GM18498 (cell line): Measurements from ENCODE around the gene PPP4R3B.
"Not testable (repeated sequence)": the region's sequence is repeated elsewhere in the genome, so short reads cannot be mapped to it uniquely, and the experiment has no call there.

Source experiments
- ATAC-seq: cut with Tn5 transposase; IDR thresholded peaks from one replicate; pipeline ENCODE4 v1.9.1; 2021; ENCODE audit warnings: mild to moderate bottlenecking, moderate library complexity; ENCODE audit not compliant: unreplicated experiment

Gene PPP4R3B

GRCh38 chr2:55596795-55597194 is 20.6 kb downstream of the PPP4R3B start:
- not testable (repeated sequence) for ATAC-seq

- no peak for ATAC-seq
These were observed 21.9 kb downstream of the PPP4R3B start for GRCh38 chr2:55595536-55595935.

GRCh38 chr2:55592130-55592529 is 25.3 kb downstream of the PPP4R3B start:
- no peak for ATAC-seq

- no peak for ATAC-seq
These were observed 26.5 kb downstream of the PPP4R3B start for GRCh38 chr2:55590810-55591440.

GRCh38 chr2:55585451-55586080 is 31.9 kb downstream of the PPP4R3B start:
- ATAC-seq: no peak

- no peak for ATAC-seq
These were observed 35.4 kb downstream of the PPP4R3B start for GRCh38 chr2:55581874-55582547.

- no peak for ATAC-seq
These were observed 36.0 kb downstream of the PPP4R3B start for GRCh38 chr2:55581435-55581834.

- not testable (repeated sequence) for ATAC-seq
These were observed 48.4 kb downstream of the PPP4R3B start for GRCh38 chr2:55569002-55569401.

- ATAC-seq: no peak
These were observed 50.1 kb downstream of the PPP4R3B start for GRCh38 chr2:55567298-55567697.

- no peak for ATAC-seq
These were observed 51.8 kb downstream of the PPP4R3B start for GRCh38 chr2:55565613-55566012.

GRCh38 chr2:55560855-55561254 is 56.6 kb downstream of the PPP4R3B start:
- ATAC-seq: no peak

- no peak for ATAC-seq
These were observed 60.6 kb downstream of the PPP4R3B start for GRCh38 chr2:55556809-55557208.

- no peak for ATAC-seq
These were observed 61.4 kb downstream of the PPP4R3B start for GRCh38 chr2:55555977-55556376.

GRCh38 chr2:55553321-55553720 is 64.1 kb downstream of the PPP4R3B start:
- no peak for ATAC-seq

GRCh38 chr2:55550368-55551102 is 66.9 kb downstream of the PPP4R3B start:
- ATAC-seq: no peak

GRCh38 chr2:55547679-55548078 is 69.7 kb downstream of the PPP4R3B start:
- ATAC-seq: not testable (repeated sequence)

GRCh38 chr2:55547001-55547400 is 70.4 kb downstream of the PPP4R3B start:
- no peak for ATAC-seq

GRCh38 chr2:55530539-55531081 is 86.8 kb downstream of the PPP4R3B start:
- no peak for ATAC-seq

GRCh38 chr2:55526174-55526573 is 91.2 kb downstream of the PPP4R3B start:
- no peak for ATAC-seq

- ATAC-seq: no peak
These were observed 92.5 kb downstream of the PPP4R3B start for GRCh38 chr2:55524884-55525437.
